ENCODE results near the gene VAMP3. TPM values are rescaled to one million over a fixed set of nuclear protein-coding genes. Genes with fewer than 3 reads are reported as not detected.
A peak's percentile ranks its signal among the peaks of the same experiment; 100 is the strongest.

The VAMP3 gene
- polyA plus RNA-seq, 1 donor (not counting 4 experiments of a cell fraction or from before 2014, with no cell fraction given) = 219 TPM

- Histone ChIP-seq H3K4me2 (ENCODE audit: control insufficient read depth, extremely low read depth, insufficient read depth, low read depth, low read length) (no peak overlapping the region), H3K4me3 (ENCODE audit: control insufficient read depth in 2 of 3, extremely low read depth in 1 of 3, insufficient read depth in 2 of 3, low read depth in 1 of 3, low read length in 3 of 3) (no peak overlapping the region), H2AFZ (ENCODE audit: control insufficient read depth, low read length) (no peak overlapping the region), H3K27ac (ENCODE audit: control insufficient read depth, insufficient read depth, low read length) (no peak overlapping the region), H3K9ac (ENCODE audit: control insufficient read depth, extremely low read depth, insufficient read depth, low read length) (no peak overlapping the region), H3K27me3 (ENCODE audit: control insufficient read depth, extremely low read depth, insufficient read depth, low read length) (no peaks in the 10 kb centered on the region), H3K36me3 (ENCODE audit: control insufficient read depth in 2 of 2, extremely low read depth in 1 of 2, insufficient read depth in 2 of 2, low read length in 2 of 2) (no peaks in the 10 kb centered on the region), H3K79me2 (ENCODE audit: control insufficient read depth, insufficient read depth, low read length) (no peaks in the 10 kb centered on the region), H3K9me3 (ENCODE audit: control insufficient read depth, low read depth, low read length) (no peaks in the 10 kb centered on the region), H4K20me1 (ENCODE audit: control insufficient read depth, extremely low read depth, insufficient read depth, low read length) (no peaks in the 10 kb centered on the region), H3K9me1 (ENCODE audit: control insufficient read depth, extremely low read depth, insufficient read depth, low read length) (no peaks in the 10 kb centered on the region), H3K4me1 (ENCODE audit: control insufficient read depth, extremely low read depth, insufficient read depth, low read length) (peaks cover 5% of the 10 kb centered on the region)
- FAIRE-seq = no peak
- TF ChIP-seq CTCF (optimal IDR thresholded peaks at IDR 0.05 in 1 of 3, IDR thresholded peaks at IDR 0.05 in 1 of 3, conservative IDR thresholded peaks at IDR 0.05 in 1 of 3; ENCODE audit: extremely low read depth in 1 of 3, insufficient read depth in 2 of 3, low read length in 3 of 3) (no peak), EZH2 (IDR thresholded peaks at IDR 0.05; ENCODE audit: low read length) (no peak)
- DNase-seq (ENCODE audit: low read depth, low spot score) = no peak
- dilution Hi-C loops (cut with MboI; ENCODE audit: extremely low pct_ligation_motif_present, low sequenced_read_pairs) = no loop called here
These were observed 48.5 kb upstream of the VAMP3 start for GRCh38 chr1:7722670-7723012.

DNA sequence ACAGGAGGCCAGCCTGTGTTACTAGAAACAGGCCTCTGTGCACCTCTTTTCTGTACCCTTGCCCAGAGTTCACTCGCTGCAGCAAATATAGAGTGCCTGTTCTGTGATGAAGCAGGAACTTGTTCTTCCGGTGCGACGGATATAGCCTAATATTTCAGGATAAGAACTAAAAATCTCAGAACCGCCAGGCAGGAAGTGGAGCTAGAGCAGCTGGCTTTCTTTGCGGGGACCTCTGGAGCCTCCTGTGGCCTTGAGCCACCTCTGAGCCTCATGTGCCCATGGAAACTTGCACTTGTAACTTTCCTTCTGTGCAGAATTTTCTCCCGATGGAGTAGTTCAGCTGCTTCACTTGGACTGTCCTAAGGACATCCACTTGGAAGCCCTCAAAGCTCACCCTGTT, 44.5 kb upstream of the VAMP3 start:
- TF ChIP-seq CTCF (optimal IDR thresholded peaks at IDR 0.05 in 1 of 3, IDR thresholded peaks at IDR 0.05 in 1 of 3, conservative IDR thresholded peaks at IDR 0.05 in 1 of 3; ENCODE audit: extremely low read depth in 1 of 3, insufficient read depth in 2 of 3, low read length in 3 of 3) (no peak), EZH2 (IDR thresholded peaks at IDR 0.05; ENCODE audit: low read length) (no peak)
- no peaks in the 10 kb centered on the region for H3K9me3 ChIP-seq (ENCODE audit: control insufficient read depth, low read depth, low read length)
- H3K4me2 ChIP-seq (ENCODE audit: control insufficient read depth, extremely low read depth, insufficient read depth, low read depth, low read length) = no peak overlapping the region
- no peaks in the 10 kb centered on the region for H3K27me3 ChIP-seq (ENCODE audit: control insufficient read depth, extremely low read depth, insufficient read depth, low read length)
- no peak overlapping the region for H3K9ac ChIP-seq (ENCODE audit: control insufficient read depth, extremely low read depth, insufficient read depth, low read length)
- FAIRE-seq (no peak), DNase-seq (ENCODE audit: low read depth, low spot score) (no peak)
- H4K20me1 ChIP-seq (ENCODE audit: control insufficient read depth, extremely low read depth, insufficient read depth, low read length) = no peaks in the 10 kb centered on the region
- H3K79me2 ChIP-seq (ENCODE audit: control insufficient read depth, insufficient read depth, low read length) = no peaks in the 10 kb centered on the region
- peak overlapping the region; percentile 75 for H2AFZ ChIP-seq (ENCODE audit: control insufficient read depth, low read length)
- H3K4me1 ChIP-seq (ENCODE audit: control insufficient read depth, extremely low read depth, insufficient read depth, low read length) = peaks cover 5% of the 10 kb centered on the region
- H3K27ac ChIP-seq (ENCODE audit: control insufficient read depth, insufficient read depth, low read length) = no peak overlapping the region
- H3K4me3 ChIP-seq (ENCODE audit: control insufficient read depth in 2 of 3, extremely low read depth in 1 of 3, insufficient read depth in 2 of 3, low read depth in 1 of 3, low read length in 3 of 3) = no peak overlapping the region
- no peaks in the 10 kb centered on the region for H3K9me1 ChIP-seq (ENCODE audit: control insufficient read depth, extremely low read depth, insufficient read depth, low read length)
- dilution Hi-C loops (cut with MboI; ENCODE audit: extremely low pct_ligation_motif_present, low sequenced_read_pairs) = no loop called here
- H3K36me3 ChIP-seq (ENCODE audit: control insufficient read depth in 2 of 2, extremely low read depth in 1 of 2, insufficient read depth in 2 of 2, low read length in 2 of 2) = no peaks in the 10 kb centered on the region
